PC-9 (cell line): ENCODE results near the gene SAP130.

Experiments
- EZH2 ChIP-seq: fragments of 200-600 bp; sonication (generic); IDR thresholded peaks from 2 replicates; pipeline ENCODE4 v1.8.0; 2017; ENCODE audit warnings: antibody characterized with exemption, low read depth
- TF ChIP-seq, protein P1 (sequence below): fragments of 200-600 bp; sonication (generic); conservative IDR thresholded peaks from 2 replicates; pipeline ENCODE4 v1.6.1; 2017; ENCODE audit warnings: mixed run types, antibody characterized with exemption, mild to moderate bottlenecking, moderate library complexity

DNA sequence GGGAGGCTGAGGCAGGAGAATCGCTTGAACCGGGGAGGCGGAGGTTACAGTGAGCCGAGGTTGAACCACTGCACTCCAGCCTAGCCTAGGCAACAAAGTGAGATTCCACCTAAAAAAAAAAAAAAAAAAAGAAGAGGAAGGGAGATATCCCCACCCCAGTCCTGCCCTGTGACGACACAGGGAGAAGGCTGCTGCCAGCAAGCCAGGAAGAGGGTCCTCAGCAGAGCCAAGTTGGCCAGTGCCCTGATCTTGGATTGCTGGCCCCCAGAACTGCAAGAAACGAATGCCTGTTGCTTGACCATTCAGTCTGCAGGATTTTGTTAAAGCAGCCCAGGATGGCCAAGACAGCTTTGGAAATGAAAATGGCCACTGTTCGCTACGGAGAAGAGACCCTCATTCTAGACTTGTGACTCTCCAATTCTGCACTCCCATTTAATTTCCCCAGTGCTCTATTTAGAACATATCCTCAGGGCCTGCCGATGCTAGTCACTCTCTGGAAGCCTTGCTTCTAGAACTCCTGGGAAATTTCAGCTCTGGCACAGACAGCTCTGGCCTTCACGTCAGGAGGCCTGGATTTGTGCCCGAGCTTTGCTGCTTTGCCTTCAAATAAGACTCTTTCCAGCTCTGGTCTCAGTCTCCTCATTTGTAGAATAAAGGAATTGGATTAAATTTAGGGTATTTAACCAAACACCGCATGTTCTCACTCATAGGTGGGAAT is 126.4 kb downstream of the SAP130 start:
- TF ChIP-seq, protein P1, sequence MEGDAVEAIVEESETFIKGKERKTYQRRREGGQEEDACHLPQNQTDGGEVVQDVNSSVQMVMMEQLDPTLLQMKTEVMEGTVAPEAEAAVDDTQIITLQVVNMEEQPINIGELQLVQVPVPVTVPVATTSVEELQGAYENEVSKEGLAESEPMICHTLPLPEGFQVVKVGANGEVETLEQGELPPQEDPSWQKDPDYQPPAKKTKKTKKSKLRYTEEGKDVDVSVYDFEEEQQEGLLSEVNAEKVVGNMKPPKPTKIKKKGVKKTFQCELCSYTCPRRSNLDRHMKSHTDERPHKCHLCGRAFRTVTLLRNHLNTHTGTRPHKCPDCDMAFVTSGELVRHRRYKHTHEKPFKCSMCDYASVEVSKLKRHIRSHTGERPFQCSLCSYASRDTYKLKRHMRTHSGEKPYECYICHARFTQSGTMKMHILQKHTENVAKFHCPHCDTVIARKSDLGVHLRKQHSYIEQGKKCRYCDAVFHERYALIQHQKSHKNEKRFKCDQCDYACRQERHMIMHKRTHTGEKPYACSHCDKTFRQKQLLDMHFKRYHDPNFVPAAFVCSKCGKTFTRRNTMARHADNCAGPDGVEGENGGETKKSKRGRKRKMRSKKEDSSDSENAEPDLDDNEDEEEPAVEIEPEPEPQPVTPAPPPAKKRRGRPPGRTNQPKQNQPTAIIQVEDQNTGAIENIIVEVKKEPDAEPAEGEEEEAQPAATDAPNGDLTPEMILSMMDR = no peak
- no peak for TF ChIP-seq EZH2
